ENCODE data around the gene MSL2.

- no peak for TF ChIP-seq POLR2A (IDR thresholded peaks at IDR 0.05)
- TF ChIP-seq CTCF (IDR thresholded peaks at IDR 0.05) = no peak
Measured at GRCh38 chr3:136136454-136136853, 59.7 kb downstream of the MSL2 start.

All from prostate gland (tissue), 2 donors.